Fibroblast of gingiva (primary cell): ENCODE results near the gene PRSS50.

Experiments used
- DNase-seq: peaks from one replicate; pipeline ENCODE4 v3.0.0-alpha.2; 2011; ENCODE audit warnings: low read depth

The PRSS50 gene

GRCh38 chr3:46670000-46670890, 47.4 kb downstream of the PRSS50 start:
- no peak for DNase-seq

GRCh38 chr3:46669191-46669999, 48.3 kb downstream of the PRSS50 start:
- no peak for DNase-seq

- no peak for DNase-seq
Measured at GRCh38 chr3:46668591-46668990, 49.1 kb downstream of the PRSS50 start.

GRCh38 chr3:46668116-46668515, 49.6 kb downstream of the PRSS50 start:
- no peak for DNase-seq

DNA sequence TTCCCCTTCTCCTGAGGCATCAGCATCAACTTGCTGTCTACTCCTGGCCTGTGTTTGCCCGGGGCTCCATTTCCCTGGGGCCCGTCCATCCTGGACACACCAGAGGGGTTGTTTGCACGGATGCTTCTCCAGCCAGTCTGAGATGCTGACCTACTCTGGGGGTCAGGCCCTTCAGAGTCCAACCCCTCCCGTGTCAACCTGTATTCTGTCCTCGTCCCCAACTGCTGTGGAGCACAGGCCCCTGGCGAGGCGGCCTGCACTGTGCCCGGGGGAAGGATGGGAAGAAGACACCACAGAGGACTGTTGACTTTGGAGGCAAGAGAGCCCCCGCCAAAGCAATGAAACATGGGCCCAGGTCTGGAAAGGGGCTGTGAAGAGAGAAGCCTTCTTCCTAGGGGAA, 50.0 kb downstream of the PRSS50 start:
- no peak for DNase-seq

GRCh38 chr3:46667061-46667621, 50.5 kb downstream of the PRSS50 start:
- DNase-seq, result no peak

DNA sequence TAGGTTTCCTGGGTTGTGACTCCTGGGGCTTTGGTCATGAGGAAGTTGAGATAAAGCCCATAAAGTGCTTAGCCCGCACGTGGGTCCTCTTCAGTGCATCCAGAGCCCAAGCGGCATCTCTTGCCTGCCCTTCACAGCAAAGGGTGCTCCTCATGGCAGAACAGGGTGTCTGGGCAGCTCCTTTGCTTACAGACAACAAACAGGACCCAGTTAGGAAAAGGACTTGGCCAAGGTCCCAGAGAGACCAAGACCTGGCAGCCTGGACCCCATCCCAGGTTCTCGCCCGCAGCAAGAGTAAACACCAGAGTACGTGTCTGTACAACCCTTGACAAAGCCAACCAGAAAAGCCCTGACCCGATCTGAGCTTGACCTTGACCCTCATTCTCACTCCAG, 51.2 kb downstream of the PRSS50 start:
- no peak for DNase-seq

GRCh38 chr3:46665763-46666452, 51.8 kb downstream of the PRSS50 start:
- no peak for DNase-seq

- DNase-seq, result no peak
Measured at GRCh38 chr3:46664971-46665762, 52.5 kb downstream of the PRSS50 start.

DNA sequence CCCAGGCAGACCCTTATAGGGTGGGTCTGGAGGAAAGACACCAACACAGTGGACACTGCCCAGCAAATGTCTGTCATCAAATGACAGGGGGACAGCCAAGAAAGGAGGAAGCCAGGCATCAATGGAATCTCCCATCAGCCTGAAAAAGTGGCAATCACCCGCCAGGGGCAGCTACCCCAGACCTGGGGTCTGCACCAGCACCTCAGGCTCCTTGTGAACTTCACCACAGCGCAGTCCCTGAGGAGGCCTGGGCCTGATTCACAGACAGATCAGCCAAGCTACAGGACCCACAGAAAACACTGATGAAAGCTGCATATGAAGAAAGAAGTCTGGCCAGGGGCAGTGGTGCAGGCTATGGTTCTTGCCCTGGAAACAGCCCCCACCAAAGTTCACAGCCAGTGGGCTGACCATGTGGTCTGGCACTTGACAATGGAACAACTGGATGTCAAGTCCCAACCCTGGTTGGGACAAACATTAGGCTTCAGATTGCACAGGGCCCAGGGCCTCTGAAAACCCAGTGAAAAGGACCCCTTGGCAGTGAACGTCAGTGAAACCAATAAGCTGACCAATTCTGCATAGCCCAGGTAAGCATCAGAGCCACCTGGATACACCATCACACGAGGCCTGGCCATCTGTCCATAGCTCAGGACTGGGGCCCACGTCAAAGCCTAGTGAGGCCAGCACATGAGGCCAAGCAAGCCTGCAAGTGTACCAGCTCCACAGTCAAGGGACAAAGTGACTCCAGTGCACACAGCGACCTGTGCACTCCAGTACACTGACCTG, 53.3 kb downstream of the PRSS50 start:
- no peak for DNase-seq

GRCh38 chr3:46663591-46664135, 54.0 kb downstream of the PRSS50 start:
- no peak for DNase-seq

- peak; percentile 32 for DNase-seq
Measured at GRCh38 chr3:46662771-46663551, 54.7 kb downstream of the PRSS50 start.
